RWPE2 (cell line): ENCODE measurements around the gene PKN1.

Source experiments
- ATAC-seq: fragments of 200-7000 bp; cut with Tn5 transposase; 3 replicates; pipeline ENCODE4 v1.9.1; 2021; ENCODE audit warnings: low read depth
- DNase-seq: peaks from one replicate; pipeline ENCODE4 v3.0.0-alpha.2; 2020; ENCODE audit warnings: low spot score
- H3K27ac ChIP-seq: fragments of 450-650 bp; 2 replicates; pipeline ENCODE4 v1.5.1; 2017; ENCODE audit warnings: mild to moderate bottlenecking; ENCODE audit not compliant: poor library complexity, severe bottlenecking
- H3K27me3 ChIP-seq: fragments of 250-450 bp; sonication (Bioruptor Pico); 2 replicates; pipeline ENCODE4 v1.5.1; 2021; ENCODE audit warnings: mild to moderate bottlenecking, moderate library complexity; ENCODE audit not compliant: insufficient read depth, poor library complexity, severe bottlenecking
- H3K36me3 ChIP-seq: fragments of 250-450 bp; sonication (Bioruptor Pico); 2 replicates; pipeline ENCODE4 v1.5.1; 2020; ENCODE audit warnings: low read depth, mild to moderate bottlenecking, moderate library complexity
- H3K4me1 ChIP-seq: fragments of 250-450 bp; sonication (Bioruptor Pico); 2 replicates; pipeline ENCODE4 v1.5.1; 2021; ENCODE audit warnings: mild to moderate bottlenecking, moderate library complexity; ENCODE audit not compliant: insufficient read depth, poor library complexity, severe bottlenecking
- H3K4me3 ChIP-seq: fragments of 250-450 bp; sonication (Bioruptor Pico); 2 replicates; pipeline ENCODE4 v1.5.1; 2021; ENCODE audit warnings: mild to moderate bottlenecking, moderate library complexity; ENCODE audit not compliant: severe bottlenecking
- H3K9me3 ChIP-seq: fragments of 250-450 bp; sonication (Bioruptor Pico); 2 replicates; pipeline ENCODE4 v1.5.1; 2021; ENCODE audit warnings: mild to moderate bottlenecking, moderate library complexity; ENCODE audit not compliant: severe bottlenecking
- CTCF ChIP-seq: fragments of 450-650 bp; IDR thresholded peaks from one replicate; pipeline ENCODE4 v1.5.1; 2017; ENCODE audit warnings: mild to moderate bottlenecking, moderate library complexity; ENCODE audit not compliant: poor library complexity, severe bottlenecking

The PKN1 gene

GRCh38 chr19:14514215-14514863, 81.2 kb downstream of the PKN1 start:
- Histone ChIP-seq H3K4me1 (peaks cover 17% of the 10 kb centered on the region), H3K27me3 (no peaks in the 10 kb centered on the region), H3K9me3 (no peaks in the 10 kb centered on the region), H3K4me3 (no peak overlapping the region), H3K36me3 (peaks cover 35% of the 10 kb centered on the region), H3K27ac (peak overlapping the region; percentile 98)
- DNase-seq (no peak), ATAC-seq (no peak)
- TF ChIP-seq CTCF = no peak

GRCh38 chr19:14515501-14516047, 82.5 kb downstream of the PKN1 start:
- Histone ChIP-seq H3K9me3 (no peaks in the 10 kb centered on the region), H3K27ac (peak overlapping the region; percentile 98), H3K27me3 (no peaks in the 10 kb centered on the region), H3K36me3 (peaks cover 35% of the 10 kb centered on the region), H3K4me3 (peak overlapping the region; percentile 80), H3K4me1 (peaks cover 24% of the 10 kb centered on the region)
- ATAC-seq (no peak), DNase-seq (no peak)
- TF ChIP-seq CTCF = no peak

- peak overlapping the region; percentile 80 for H3K4me3 ChIP-seq
- H3K27ac ChIP-seq = peak overlapping the region; percentile 98
- ATAC-seq = no peak
- DNase-seq = no peak
- no peaks in the 10 kb centered on the region for H3K9me3 ChIP-seq
- no peaks in the 10 kb centered on the region for H3K27me3 ChIP-seq
- TF ChIP-seq CTCF = peak; percentile 44
- peaks cover 22% of the 10 kb centered on the region for H3K4me1 ChIP-seq
- H3K36me3 ChIP-seq = peaks cover 35% of the 10 kb centered on the region
These were observed 83.0 kb downstream of the PKN1 start for GRCh38 chr19:14516048-14516534.

- TF ChIP-seq CTCF = no peak
- DNase-seq = no peak
- ATAC-seq = no peak
These were observed 83.8 kb downstream of the PKN1 start for GRCh38 chr19:14516746-14517438.

More at GRCh38 chr19:14516746-14517438, 83.8 kb downstream of the PKN1 start:
- Histone ChIP-seq H3K4me3 (peak overlapping the region; percentile 80), H3K27me3 (no peaks in the 10 kb centered on the region), H3K4me1 (peaks cover 18% of the 10 kb centered on the region), H3K27ac (peak overlapping the region; percentile 98), H3K9me3 (no peaks in the 10 kb centered on the region), H3K36me3 (peaks cover 35% of the 10 kb centered on the region)
